HG03432 (cell line): Measurements from ENCODE around the gene CCDC141.
"Not testable (repeated sequence)": the region's sequence is repeated elsewhere in the genome, so short reads cannot be mapped to it uniquely, and the experiment has no call there.

Source experiments
- ATAC-seq: cut with Tn5 transposase; IDR thresholded peaks from one replicate; pipeline ENCODE4 v1.9.1; 2021; ENCODE audit warnings: mild to moderate bottlenecking, moderate library complexity; ENCODE audit not compliant: unreplicated experiment

CCDC141 gene, protein sequence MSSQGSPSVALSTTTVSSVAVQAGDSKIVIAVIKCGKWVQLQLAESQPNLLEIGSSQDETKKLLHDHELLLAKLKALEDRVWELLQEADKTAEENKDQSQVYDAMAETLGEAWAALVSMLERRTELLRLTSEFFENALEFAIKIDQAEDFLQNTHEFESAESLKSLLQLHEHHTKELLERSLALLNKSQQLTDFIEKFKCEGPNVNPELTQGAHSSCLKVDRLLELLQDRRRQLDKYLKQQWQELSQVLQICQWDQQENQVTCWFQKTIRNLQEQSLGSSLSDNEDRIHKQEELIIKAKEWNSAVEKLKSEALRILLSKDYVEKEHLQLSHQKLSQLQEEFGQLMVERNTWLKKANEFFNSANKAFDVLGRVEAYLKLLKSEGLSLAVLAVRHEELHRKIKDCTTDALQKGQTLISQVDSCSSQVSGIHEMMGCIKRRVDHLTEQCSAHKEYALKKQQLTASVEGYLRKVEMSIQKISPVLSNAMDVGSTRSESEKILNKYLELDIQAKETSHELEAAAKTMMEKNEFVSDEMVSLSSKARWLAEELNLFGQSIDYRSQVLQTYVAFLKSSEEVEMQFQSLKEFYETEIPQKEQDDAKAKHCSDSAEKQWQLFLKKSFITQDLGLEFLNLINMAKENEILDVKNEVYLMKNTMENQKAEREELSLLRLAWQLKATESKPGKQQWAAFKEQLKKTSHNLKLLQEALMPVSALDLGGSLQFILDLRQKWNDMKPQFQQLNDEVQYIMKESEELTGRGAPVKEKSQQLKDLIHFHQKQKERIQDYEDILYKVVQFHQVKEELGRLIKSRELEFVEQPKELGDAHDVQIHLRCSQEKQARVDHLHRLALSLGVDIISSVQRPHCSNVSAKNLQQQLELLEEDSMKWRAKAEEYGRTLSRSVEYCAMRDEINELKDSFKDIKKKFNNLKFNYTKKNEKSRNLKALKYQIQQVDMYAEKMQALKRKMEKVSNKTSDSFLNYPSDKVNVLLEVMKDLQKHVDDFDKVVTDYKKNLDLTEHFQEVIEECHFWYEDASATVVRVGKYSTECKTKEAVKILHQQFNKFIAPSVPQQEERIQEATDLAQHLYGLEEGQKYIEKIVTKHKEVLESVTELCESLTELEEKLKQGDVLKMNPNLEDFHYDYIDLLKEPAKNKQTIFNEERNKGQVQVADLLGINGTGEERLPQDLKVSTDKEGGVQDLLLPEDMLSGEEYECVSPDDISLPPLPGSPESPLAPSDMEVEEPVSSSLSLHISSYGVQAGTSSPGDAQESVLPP (N-terminal part only)

DNA sequence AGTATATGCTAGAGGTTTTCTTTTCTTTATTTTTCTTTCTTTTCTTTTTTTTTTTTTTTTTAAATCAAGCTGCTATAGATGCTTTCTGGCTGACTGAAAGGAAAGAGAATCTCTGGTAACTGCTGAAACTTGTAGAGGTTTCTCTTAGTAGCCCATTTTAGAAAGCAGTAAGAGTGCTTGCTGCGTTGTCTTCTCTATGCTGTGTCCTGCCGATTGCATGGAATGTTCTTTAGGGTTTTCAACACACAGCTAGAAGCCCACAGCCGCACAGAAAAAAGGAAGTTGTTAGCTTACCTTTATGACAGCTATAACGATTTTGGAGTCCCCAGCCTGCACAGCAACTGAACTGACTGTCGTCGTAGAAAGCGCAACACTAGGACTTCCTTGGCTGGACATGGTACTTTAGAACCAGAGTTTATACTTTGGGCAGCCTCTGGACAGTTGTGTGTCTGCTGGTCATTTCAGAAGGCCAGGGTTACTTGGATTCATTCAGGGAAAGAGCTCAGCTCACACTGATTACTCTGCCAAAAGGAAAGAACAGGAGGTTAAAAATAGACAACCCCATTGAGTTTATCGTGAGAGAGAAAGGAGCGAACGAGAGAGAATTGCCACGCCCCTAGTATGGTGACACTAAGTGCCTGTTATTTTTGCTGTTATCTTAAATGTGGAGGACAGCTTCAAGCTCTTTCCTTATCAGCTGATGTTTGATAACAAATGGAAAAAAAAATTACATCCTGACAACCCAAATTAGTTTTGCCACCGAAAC, at the start of gene CCDC141:
Gene CCDC141 (minus strand): TSS at position 592 of the 766 bp plus-strand sequence. CDS start 196 bp downstream, at position 396.
- ATAC-seq: peak; percentile 75

DNA sequence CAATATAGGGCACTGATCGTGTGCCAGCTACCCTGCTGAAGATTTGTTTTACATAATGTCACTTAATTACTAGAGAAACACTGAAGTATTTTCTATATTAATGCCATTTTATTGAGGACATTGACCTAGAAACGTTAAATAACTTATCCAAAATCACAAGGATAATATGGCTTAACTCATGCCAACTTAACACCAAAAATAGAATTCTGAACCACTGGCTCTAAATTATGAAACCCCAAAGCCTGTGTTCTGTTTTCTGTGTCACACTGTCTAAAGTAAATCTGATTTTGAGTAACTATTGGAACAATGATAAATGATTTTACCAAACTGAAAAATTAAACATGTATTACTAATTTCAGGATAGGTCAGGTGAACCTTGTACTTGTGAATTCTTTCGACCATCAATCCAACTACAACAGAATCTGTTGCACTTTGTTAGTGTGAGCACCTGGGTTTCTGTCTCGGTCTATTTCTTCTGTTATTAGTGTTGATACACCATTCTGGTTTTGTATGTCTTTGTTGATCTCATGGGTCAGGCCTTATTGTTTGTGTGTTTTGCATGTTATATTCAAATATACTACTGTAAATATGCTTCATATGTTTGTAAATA, 48.2 kb upstream of the CCDC141 start:
- peak; percentile 40 for ATAC-seq

DNA sequence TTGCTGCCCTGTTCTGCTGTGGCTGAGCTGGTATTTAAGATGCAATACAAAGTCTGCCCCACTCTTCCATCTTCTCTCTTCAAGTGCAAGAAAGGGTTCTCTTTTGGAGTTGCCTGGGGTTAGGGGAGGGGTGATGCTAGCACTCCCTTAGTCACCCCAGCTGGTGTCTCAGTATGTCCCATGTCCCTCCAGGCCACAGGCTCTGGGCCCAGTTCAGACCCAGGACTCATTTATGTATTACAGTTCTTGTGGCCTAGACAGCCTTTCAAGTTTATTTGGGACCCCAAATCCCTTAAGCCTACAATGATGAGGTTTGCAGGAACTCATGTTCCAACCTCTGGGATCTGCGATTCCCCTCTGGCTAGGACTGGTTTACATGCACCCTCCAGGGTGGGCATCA, 47.2 kb upstream of the CCDC141 start:
- no peak for ATAC-seq

DNA sequence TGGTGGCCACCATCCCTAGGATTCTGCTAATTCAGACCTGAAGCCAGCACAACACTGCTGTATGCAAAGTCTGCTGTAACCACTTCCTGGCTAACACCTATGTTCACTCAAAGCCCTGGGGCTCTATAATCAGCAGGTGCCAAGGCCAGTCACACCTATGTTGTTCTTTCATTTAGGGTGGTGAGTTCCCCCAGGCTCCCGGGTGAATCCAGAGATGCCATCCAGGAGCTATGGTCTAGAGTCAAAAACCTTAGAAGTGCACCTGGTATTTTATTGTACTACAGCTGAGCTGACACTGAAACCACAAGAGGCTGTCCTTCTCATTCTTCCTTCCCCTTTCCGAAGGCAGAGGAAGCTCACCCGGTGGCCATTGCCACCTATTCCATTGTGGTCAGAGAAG, 46.2 kb upstream of the CCDC141 start:
- peak; percentile 94 for ATAC-seq

DNA sequence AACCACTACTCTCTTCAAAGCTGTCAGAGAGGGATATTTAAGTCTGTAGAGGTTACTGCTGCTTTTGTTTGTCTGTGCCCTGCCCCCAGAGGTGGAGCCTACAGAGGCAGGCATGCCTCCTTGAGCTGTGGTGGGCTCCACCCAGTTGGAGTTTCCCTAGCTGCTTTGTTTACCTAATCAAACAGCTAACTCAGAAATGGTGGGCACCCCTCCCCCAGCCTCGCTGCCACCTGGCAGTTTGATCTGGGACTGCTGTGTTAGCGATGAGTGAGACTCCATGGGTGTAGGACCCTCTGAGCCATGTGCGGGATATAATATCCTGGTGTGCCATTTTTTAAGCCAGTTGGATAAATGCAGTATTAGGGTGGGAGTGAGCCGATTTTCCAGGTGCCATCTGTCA, 43.0 kb upstream of the CCDC141 start:
- not testable (repeated sequence) for ATAC-seq

DNA sequence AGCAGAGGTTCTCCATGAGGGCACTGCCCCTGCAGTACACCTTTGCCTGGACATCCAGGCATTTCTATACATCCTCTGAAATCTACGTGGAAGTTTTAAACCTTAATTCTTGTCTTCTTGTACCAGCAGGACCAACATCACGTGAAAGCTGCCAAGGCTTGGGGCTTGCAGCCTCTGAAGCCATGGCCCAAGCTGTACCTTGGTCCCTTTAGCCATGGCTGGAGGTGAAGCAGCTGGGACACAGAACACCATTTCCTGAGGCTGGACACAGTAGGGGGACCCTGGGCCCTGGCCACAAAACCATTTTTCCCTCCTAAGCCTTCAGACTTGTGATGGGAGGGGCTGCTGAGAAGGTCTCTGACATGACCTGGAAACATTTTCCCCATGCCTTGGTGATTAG, 32.8 kb upstream of the CCDC141 start:
- ATAC-seq: no peak

DNA sequence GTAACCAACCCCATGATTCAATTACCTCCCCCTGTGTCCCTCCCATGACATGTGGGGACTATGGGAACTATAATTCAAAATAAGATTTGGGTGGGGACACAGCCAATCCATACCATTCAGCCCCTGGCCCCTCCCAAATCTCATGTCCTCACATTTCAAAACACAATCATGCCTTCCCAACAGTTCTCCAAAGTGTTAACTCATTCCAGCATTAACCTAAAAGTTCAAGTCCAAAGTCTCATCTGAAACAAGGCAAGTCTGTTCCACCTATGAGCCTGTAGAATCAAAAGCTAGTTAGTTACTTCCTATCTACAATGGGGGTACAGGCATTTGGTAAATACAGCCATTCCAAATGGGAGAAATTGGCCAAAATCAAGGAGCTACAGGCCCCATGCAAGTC, 32.0 kb upstream of the CCDC141 start:
- no peak for ATAC-seq

DNA sequence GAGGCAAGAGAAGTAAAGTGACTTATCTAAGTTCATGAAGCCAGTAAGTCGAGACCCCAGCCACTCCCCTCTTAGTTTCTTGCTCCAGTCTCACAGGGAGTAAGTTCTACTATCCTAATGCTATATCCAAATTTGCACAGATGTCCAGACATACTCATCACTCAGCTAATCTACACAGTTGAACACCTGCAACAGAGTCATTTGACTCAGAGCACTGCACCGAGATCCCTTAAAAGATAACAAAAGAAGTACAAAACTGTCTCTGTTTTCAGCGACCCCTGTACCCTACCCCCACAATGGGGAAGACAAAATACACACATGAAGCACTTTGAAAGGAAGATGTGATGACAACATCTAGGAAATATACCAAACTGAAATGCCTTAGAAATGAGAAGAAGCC, 22.6 kb upstream of the CCDC141 start:
- ATAC-seq: no peak

DNA sequence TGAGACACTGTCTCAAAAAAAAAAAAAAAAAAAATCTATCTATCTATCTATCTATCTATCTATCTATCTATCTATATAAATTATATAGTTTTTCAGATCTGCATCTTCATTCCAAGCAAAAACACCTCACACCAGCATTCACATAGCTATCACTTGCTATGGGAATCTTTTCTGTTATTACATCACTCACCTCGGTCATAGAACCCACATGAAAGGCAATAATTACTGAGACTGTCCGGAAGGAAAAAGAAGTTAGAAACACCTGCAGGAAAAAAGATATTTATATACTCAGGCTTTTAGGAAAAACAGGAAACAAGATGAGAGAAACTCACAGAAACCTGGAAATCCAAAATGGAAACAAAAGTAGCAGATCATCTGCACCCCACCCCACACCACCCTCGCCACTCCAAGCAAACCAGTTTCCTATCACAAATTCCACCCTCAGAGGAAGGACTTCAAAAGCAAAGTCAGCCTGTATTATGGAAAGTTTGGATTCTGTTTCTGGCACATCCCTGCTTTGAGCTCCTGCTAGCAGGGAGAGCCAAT, 21.9 kb upstream of the CCDC141 start:
- no peak for ATAC-seq

DNA sequence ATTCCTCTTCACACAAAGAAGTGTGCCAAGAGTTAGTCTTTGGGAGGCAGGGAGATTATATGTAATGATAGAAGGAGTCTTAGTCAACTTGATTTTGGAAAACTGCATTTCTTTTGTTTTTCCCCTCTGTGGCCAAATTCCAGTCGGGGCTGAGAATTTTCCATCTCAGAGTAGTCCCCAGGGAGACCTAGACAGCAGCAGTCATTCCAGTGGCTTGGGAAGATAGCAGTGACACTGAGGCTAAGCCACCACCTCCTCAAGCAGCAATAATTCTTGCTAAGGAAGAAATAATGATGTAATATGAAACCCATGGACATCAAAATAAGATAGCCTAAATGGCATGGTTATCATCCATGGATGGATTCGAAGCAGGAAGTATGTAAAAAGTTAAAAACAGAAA, 21.0 kb upstream of the CCDC141 start:
- ATAC-seq: no peak

DNA sequence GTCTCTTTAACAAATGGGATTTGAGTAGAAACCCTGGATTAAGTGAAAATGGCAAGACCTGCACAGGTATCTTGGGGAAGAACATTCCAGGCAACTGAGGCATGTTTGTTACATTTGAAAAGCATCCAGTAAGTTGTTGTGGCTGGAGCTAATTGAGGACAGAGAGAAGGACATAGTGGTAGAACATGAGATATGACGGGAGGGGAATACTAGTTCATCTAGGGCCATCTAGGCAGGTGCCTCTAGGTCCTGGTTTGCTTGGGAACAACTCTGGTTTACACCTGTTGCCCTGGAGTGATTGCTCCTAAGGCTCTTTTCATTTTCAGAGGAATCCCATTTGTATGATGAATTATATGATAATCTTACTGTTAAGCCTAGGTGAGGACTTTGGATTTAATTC, 19.7 kb upstream of the CCDC141 start:
- ATAC-seq: no peak

DNA sequence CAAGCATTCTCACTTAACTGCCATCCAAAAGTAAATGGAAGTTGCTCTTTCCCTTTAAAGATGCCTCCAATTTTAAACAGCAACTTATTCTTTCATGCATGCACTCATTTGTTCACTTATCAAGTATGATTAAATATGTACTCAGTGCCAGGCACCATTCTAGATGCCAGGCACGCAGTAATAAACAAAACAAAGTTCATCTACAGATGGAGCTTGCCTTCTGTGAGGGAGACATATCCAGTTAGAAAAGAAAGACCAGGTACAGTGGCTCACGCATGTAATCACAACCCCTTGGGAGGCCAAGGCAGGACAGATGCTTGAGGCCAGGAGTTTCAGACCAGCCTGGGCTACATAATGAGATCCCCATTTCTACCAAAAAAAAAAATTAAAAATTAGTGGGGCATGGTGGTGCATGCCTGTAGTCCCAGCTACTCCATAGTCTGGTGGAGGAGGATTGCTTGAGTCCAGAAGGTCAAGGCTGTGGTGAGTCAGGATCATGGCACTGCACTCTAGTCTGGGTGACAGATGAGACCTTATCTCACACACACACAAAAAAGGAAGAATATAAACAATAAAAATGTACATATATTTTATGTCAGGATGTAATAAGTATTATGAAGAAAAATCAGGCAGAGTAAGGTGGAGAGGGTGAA, 19.2 kb upstream of the CCDC141 start:
- no peak for ATAC-seq

DNA sequence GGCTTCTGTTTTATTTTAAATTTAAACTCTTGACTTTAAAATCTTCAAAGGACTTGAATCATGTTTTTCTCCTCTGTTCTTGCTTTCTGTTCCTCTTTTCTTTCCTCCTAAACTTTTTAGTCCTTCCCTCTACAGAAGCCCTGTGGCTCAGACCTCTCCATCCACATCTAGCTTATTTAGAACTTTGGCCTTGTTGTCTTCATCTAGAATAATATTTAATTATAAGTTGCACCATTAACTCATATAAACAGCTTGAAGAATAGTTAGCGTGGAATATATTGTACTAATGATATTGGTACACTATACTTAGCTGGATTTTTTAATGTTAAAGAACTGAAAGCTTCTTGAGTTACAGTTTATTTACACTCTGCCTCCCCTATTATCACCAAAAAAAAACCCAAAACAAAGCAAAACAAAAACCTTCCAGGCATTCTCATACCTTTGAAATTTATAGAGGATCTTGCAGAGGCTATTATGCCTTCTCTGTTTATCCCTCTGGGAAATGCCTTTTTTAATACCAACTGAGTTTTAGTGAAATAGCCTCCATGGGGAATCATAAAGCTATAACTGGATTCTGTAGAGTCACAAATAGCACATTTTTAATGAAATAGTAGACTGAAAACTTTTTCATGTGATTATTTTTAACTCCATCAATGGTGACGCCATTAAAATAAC, 9.2 kb upstream of the CCDC141 start:
- ATAC-seq: peak; percentile 95

DNA sequence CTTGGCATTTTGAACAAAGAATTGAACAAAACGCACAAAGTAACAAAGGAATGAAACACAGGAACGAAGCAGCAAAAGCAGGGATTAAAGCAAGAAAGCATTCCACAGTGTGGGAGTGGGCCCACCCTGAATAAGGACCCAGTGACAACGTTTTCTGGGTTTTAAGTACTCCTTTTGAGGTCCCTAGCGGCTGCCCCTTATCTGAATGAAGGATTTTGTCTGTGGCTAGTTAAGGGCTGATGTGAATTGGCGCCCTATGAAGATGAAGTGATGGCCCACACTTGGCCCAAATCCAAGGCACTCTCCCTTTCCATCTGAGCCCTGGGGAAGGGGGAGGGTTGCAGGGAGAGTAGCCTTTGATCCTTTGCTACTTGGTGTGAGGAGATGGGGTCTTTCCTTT, 7.8 kb upstream of the CCDC141 start:
- ATAC-seq: no peak

DNA sequence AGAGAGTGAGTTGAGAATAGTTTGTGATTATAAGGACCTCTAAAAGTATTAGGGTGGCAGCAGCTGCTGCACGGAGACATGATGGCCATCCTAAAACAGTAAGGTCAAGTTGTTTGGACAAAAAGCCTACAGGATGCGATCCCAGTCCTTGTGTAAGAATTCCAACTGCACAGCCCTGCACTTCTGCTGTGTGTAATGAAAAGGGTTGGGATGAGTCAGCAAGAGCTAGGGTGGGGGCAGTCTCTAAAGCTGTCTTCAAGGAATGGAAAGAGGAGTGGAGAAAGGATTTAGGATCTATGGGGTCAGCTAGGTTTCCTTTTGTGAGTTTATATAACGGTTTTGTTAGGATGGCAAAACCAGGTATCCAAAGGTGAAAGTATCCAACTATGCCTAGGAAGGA, 3.6 kb upstream of the CCDC141 start:
- ATAC-seq: not testable (repeated sequence)

DNA sequence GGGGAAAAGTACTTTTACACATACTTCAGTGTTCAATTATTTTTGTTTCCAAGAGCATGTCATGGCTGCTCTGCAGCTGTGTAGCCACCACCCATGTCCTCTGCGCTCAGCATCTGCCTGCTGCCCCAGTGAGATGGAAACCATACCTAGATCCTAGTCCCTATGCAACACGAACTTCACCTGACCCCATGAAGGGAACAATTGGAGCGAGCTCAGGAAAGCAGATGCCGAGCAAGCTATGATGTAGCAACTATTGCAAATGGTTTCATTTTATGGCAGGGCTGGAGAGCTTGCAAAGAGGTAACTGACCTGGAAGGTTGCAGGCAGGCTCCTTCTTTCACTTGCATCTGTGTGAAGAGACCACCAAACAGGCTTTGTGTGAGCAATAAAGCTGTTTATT, 1.3 kb upstream of the CCDC141 start:
- ATAC-seq: no peak

DNA sequence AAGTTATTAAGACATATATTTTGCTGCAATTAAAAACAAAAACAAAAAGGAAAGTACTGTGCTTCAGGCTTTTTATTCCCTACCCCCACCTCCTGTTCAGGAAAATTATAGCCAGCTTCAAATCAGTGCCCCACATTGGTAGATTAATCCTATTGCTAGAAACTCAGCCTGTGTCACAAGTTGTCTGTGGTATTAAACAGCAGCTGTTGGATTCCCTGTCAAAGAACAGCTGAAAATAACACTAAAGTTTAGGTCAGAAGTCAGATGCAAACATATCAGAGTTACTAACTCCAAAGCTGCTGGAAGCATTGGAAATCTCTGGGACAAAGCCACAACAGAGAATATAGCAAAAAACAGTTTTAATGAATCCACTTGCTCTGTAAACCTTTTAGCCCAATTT, 818 bp upstream of the CCDC141 start:
- no peak for ATAC-seq

DNA sequence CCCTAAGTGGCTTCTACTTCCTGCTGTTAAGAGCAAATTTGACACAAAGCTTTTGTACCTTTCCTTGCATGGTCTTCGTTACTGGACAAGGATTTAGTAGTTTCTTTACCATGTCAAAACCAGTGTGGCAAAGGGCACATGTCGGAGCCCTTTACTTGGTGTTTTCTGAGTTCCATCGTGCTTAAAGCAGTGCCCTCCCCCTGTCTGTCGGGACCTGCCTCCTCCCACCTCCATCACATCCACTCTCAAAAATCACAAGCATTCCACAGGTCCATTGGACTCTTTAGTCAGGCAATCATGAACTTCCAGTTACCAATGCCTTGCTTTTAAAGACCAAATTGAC, 763 bp downstream of the CCDC141 start:
- peak; percentile 57 for ATAC-seq

DNA sequence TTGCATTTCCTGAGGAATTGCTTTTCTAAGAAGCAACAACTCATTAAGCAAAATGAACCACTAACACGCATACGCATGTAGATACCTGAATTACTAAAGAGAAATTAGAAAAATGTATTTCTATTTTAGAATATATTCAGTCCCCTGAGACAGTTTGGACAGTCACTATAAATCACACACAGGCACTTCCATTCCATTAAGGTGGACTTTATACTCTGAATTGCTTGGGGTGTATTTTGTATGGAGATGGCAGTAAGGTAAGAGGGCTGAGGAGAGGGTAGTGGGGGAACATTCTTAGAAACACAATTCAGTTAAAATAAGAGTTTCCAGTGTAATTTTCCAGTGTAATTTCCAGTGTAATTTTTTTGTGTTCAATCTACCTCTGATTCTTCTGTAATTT, 1.8 kb downstream of the CCDC141 start:
- no peak for ATAC-seq
